HG02938 (cell line): Measurements from ENCODE around the gene C19orf47.
"Not testable (repeated sequence)": the region's sequence is repeated elsewhere in the genome, so short reads cannot be mapped to it uniquely, and the experiment has no call there.

Source experiments
- ATAC-seq: cut with Tn5 transposase; IDR thresholded peaks from one replicate; pipeline ENCODE4 v1.9.1; 2021; ENCODE audit warnings: mild to moderate bottlenecking, moderate library complexity; ENCODE audit not compliant: unreplicated experiment

C19orf47 gene

DNA sequence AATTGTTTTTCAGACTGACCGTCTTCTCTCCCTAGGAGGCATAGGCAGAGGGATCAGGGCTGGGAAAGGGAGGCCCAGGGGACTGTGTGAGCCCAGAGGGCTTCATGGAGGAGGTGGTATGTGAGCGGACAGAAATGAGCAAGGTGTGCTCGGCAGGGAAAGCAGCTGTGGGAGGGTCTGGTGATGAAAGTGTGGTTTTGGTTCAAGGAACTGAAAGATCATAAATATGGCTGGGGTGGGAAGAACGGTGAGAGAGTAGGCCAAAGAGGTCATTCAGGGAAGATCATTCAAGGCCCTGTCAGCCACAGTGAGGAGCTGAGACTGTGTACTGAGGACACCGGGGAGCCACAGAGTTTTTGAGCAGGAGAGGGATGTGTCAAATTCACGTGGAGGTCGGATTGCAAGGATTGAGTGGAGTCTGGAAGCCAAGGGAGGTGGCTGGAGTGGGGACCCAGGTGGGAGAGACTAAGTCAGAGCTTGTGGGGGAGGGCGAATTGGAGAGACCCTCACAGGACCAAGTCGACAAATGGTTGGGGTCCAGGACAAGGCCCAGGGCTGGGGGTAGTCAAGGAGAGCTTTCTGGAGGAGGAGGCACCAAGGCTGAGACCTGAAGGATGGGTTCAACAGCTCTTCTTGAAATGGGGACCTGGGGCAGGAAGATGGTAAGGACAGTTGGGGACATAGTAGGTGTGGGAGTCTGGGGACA is 7.9 kb upstream of the C19orf47 start:
- no peak for ATAC-seq

DNA sequence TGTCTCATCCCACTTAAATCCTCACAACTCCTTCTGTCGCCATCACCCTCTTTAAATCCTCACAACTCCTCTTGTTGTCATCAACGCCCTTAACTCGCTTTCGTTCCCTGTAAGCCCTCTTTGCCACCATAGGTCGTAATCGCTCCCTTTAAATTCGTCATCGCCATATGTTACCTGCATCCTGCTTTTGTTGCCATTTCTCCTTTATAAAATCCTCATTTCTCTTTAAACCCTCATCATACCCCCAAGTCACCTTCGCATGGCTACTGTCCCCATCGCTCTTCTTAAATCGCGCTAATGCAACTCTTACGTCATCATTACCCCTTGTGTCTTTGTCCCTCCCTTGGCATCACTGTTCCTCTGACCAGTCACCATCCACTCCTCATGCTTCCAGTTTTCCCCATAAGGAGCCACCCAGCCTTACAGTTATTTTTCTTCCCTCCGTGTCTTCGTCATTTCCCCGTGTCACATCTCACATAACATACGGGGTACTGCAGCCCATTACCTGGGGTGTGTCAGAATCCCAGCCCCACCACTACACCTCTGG is 837 bp upstream of the C19orf47 start:
- ATAC-seq = no peak

DNA sequence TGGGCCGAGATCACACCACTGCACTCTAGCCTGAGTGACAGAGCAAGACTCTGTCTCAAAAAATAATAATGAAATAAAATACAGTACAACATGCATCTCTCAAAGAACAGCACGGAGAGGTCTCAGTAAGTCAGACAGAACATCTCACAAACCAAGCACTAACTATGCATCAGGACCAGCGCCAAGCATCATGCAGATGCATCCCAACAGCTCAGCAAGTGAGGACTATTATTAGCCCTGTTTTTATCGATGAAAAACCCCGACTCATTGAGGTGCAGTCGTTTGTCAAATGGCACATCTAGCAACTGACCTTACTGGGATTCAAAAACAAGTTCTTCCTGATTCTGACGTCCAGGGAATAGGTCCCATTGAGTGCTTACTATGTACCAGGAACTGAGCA is 3.8 kb downstream of the C19orf47 start:
- no peak for ATAC-seq

DNA sequence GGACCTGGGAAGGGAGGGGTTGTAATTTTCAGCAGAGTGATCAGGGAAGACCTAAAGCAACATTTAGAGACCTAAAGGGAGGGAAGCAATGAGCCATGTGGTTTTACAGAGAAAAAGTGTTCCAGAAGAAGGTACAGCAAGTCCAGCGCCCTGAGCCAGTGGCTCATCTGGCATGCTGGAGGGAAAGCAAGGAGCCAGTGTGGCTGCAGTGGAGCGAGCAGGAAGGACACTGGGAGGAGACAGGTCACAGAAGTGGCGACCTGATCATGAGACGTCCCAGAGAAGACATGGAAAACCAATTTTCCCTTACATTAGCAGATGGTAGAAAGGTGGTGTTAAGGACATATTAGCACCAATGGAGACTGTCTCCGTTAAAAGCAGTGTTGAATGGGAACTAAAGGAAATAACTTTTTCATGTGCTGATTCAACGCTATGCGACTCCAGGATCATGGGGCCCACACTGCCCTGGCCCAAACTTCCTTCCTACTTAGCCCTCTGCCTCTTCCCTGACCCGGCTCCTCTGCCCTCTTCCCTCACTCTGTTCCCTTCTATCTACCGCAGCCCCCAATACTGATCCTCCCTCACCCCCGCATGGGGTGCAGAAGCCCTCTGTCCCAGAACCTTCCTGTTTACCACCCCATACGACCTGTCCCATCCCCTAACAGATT is 5.4 kb downstream of the C19orf47 start:
- no peak for ATAC-seq

DNA sequence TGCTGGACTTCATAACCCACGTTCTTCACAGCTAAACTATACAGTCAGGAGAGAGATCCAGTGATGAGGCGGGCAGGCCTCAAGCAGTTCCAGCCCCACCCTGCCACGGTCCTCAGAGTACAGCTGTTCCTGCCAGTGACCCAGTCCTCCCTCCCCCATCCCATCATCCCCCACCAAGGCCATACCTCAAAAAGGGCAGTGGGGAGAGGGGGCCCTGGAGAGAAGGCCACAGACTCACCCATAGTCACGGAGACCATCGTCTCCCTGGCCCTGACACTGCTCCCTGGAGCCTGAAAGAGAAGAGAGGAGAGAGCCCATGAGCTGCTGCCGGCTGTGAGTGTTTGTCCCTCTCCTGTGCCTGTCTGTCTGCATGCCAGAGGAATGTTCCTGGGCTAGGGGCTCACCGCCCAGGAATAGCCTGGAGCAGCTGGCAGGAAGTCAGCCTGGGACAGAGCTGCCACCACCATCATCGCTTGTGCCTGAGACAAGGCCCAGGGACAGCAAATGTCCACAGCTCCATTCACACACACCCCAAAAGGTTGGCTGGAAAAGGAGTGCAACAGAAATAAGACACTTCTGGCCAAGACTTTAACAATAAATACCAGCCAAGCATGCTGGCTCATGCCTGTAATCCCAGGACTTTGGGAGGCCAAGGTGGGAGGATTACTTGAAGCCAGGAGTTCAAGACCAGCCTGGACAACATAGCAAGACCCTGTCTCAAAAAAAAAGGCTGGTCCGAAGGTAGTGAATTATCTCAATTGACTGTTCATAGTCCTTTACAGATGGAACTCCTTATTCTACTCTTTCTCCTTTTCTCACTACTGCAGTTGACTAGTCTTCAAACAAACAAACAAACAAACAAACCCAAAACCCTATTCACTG is 6.4 kb downstream of the C19orf47 start:
- no peak for ATAC-seq

DNA sequence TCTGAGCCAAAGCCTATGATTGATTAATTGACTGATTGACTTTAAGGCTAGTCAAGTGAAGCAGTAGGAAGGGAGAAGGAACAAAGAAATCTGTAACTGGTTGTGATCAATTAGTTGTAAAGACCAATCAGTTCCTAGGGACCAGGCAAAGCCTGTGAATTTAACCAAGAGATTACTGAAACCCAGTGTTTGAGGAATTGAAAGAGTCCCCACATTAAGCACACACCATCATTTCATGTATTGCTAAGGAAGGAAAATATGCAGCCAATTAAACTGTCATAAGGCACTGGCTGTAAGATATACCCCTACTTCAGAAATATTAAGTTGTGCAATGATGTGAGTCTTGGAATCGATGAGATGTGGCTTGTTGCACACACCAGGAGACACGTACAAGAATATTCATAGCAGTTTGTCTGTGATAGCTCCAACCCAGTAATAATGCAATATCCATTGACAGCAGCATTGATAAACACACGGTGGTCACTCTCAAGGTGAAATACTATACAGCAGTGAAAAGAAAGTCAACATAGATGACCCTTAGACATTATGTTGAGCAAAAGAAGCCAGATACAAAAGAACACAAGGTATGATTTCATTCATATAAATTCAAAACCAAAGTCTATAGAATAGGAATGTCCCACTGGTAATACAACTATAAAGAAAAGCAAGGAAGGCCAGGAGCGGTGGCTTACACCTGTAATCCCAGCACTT is 9.0 kb downstream of the C19orf47 start:
- ATAC-seq = no peak

DNA sequence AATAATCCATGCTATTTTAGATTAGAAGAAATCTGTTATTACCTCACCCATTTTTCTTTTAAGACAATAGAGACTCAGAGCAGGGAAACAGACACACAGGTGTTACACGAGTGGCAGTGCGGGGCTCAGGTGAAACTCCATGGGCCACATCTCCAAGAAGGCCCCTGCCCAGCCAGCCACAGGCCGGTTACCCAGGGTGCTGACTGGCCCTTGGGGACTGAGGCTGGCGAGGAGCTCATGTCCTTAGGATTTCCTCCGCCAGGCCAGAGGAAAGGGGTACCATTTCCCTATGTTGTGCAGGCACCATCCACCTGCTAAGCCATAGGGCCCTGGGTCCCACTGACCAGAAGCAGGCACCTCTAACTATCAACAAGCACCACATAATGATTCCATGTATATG is 10.6 kb downstream of the C19orf47 start:
- ATAC-seq = no peak

DNA sequence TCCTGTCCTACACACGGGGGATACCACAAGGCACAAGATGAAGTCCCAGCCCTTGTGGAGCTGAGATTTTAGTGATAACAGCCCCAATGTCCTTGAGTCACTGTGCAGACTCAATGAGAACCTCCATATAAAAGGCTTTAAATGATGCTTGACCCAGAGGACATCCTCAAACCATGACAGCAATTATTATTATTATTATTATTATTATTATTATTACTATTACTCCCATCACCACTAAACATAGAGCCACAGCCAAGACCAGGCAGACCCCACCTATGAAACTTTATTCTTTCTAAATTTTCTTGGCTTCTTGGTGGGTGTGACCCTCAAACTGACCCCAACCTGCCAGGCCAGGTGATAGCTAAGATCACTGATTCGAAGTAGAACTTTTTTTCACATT is 11.1 kb downstream of the C19orf47 start:
- ATAC-seq = no peak

DNA sequence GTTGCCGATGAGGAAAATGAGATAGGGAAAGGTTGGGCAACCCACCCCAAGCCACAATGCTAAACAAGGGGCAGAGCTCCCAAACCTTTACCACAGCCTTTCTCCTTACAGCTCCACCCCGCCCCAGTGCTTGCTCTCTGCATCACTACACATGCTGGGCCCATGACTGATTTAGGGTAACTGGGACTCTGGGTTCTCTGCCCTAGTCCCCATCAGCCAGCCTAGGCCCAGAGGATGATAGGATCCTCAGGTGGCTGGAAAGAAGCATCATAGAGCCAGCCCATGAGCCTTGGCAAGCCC is 11.6 kb downstream of the C19orf47 start:
- ATAC-seq = no peak

DNA sequence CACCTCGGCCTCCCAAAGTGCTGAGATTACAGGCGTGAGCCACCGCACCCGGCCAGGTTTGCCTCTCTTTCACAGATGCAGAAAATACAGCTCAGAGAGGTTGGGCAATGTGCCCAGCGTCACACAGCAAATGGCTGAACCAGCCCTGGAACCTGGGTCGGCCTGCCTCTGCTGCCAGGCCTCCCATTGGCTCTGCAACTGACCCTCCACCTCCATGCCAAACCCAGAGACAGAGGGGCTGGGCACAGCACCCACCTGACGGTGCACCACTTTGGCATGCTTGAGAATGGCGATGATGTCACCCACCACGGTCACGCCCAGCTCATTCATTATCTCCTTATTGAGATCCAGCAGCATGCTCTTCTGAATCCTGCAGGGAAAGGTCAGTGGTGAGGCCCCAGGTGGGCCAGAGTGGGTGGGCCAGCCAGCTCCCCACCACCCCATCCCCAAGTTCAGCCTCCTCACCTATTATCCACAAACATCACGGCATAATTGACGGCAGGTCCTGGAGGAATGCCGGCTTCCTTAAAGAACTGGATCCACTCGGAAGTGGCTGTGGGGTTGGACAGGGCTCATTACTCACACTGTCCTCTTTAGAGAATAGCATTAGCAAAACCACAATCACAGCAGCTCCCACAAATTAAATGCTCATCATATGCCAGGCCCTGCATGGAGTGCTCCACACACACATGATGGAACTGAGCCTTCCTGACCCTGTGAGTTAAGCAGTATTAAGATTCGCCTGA is 12.2 kb downstream of the C19orf47 start:
- no peak for ATAC-seq

DNA sequence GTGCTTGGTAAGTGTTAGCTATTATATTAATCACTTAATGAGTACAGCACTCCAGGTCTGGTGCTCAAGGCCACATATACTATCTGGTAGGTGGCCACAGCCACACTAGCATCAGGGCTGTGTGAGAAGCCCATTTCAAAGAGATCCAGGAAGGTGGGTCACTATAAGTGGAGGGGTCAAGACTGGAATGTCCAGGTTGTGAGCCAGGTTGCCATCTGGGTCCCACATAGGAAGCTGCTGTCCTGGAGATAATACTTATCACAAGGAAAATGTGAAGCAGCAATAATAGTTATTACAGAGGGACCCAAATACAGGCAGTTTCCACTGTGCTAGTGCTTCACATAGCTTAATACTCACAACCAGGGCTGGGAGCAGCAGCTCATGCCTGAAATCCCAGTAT is 13.1 kb downstream of the C19orf47 start:
- ATAC-seq = no peak

DNA sequence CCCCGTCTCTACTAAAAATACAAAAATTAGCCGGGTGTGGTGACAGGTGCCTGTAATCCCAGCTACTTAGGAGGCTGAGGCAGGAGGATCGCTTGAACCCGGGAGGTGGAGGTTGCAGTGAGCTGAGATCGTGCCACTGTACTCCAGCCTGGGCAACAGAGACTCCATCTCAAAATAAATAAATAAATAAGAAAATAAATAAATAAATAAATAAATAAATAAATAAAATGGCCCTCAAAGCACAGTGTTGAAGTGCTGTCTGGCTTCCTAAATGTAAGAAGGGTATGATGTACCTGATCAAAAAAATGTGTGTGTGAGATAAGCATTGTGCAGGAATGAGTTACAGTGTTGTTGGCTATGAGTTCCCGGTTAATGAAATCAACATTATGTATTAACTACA is 15.1 kb downstream of the C19orf47 start:
- ATAC-seq = not testable (repeated sequence)

DNA sequence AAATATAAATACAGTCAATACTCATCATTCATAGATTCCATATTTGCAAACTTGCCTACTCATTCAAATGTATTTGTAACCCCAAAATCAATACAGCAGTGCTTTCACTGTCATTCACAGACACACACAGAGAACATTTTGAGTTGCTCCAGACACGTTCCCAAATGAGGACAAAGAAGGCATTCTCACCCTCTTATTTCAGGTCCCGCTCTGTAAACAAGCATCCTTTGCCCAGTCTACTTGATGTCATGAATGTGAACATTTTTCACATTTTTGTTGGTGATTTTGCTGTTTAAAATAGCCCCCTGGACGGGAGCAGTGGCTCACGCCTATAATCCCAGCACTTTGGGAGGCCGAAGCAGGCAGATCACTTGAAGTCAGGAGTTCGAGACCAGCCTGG is 15.5 kb downstream of the C19orf47 start:
- no peak for ATAC-seq

DNA sequence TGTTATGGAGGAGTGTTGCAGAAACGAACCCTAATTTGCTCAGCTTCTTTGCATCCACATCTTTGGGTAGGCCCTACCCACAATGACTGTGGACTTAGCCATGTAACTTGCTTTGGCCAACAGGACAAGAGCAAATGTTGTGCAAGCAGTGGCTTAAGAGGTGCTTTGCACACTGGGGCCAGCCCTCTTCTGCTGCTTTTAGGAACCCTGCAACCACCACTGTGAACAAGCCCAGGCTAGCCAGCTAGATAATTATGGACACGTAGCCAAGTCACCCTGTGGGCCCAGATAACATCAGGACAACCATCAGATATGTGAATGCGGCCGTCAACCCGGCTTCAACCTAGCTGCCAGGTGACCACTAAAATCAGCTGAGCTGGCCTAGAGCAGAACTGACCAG is 17.1 kb downstream of the C19orf47 start:
- no peak for ATAC-seq

DNA sequence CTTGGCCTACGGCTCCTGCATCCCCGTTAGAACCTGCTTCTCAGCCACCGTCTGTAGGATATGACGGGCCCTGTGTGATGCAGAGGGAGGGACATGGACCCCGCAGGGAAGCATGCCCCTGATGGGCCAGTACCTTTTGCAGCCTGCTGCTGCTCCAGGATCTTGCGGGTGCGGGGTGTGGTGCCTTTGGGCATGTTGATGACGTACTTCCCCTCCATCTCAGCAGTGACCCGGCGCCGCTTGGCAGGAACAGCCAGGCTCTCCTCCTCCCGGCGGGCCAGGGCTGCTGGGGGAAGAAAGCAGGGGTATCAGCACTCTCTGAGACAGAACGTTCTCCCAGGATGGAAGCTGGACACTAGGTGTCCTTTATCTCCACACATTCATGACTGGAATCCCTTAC is 22.0 kb downstream of the C19orf47 start:
- no peak for ATAC-seq

DNA sequence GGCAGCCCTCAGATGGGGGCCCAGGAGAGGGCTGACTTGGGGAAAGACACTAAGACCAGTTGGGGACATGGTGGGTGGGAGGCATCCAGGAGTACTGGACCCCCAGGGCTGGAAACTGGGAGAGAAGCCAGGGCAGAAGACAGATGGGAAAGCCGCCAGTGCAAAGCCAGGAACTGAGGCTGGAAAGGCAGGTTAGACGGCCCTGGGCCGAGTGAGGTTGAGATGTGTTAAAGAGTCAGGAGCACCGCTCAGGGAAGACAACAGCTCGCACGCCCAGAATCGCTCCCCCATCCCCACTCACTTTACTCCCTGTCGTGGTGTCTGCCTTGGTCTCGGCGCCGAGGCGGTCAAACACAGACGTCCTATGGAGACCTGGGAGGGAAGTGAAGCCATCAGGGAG is 24.5 kb downstream of the C19orf47 start:
- ATAC-seq = no peak

DNA sequence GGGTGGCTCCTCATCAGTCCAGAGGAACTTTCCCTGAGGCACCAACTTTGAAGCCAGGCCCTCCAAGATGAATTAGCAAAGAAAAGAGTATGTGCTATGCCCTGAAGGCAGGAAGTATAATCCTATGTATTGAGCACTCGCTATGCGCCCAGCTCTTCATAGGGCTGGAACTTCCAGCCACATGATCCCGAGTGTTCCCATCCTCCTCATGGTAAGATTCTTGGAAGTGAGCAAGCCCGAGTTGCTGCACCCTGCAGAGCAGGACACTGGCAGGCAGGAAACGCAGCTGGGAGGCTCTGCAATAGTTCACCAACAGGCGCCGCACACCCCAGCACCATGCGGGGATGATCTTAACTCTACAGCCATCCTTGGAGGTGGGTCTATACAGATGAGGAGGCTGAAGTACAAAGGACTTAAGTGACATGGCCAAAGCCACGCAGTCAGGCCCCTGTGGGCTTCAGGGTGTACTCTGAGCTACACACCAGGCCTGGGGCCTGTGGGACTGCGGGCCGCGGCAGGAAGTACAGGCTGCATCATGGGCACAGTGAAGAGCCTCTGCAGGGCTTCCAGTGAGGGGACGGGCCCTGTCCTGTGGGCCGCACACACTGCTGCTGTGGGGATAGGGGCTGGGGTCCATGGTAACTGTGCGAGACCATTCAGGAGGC is 25.1 kb downstream of the C19orf47 start:
- no peak for ATAC-seq

DNA sequence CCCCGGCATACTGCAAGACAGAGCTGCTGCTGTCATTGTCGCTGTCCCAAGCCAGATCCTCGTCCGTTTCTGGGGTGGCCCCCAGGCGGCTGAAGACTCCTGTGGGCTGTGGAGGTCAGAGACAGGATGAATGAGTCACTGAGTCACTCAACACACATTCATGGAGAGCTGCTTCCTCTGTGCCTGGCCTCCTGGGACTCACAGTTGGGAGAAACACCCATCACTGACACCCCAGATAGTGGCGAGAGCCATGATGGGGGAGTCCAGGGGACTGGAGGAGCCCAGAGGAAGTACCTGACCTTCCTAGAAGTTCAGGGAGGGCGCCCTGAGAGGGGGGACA is 26.0 kb downstream of the C19orf47 start:
- ATAC-seq = no peak

DNA sequence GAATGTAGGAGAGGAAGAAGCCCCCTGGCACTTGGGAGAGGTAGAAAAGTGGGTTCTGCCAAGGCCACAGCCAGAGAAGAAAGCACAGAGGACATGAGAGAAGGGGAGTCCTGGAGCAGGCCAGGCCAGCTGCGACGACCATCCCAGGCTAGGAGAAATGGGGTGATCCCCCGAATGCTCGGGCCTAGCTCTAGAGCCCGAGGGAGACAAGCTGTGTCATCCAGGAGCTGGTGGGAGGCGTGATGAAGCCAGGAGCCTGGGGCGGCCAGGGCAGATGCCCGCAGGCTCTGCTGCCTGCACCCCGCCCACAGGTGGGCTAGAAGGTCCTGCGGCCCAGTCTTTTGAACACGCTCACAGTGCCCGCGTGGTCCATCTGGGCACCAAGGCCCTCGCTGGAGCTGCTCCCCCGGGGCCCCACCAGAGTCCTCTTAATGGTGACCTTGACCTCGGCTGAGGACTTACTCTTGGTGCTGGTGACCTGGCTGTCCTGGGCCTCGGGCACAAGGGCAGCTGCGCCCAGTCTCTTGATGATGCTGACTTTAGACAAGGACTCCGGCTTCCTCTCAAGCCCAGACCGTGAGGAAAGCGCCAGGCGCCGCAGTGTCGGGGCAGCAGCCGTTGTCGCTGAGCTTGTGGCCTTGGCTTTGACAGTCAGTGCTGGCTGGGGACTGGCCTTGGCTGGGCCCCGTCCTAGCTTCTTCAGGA is 26.5 kb downstream of the C19orf47 start:
- no peak for ATAC-seq
